Stimulated activated CD8-positive, alpha-beta memory T cell treated with anti-CD3 and anti-CD28 coated beads, Interleukin-7, amount 100 ng/mL, for 1 hour (primary cell): ENCODE measurements around the gene EHD3.

Experiments used
- DNase-seq, 2 donors: peaks; one replicate each; pipeline ENCODE4 v3.0.0-alpha.2; 2020; ENCODE audit warnings: low read depth in 2 of 2

The EHD3 gene

DNA sequence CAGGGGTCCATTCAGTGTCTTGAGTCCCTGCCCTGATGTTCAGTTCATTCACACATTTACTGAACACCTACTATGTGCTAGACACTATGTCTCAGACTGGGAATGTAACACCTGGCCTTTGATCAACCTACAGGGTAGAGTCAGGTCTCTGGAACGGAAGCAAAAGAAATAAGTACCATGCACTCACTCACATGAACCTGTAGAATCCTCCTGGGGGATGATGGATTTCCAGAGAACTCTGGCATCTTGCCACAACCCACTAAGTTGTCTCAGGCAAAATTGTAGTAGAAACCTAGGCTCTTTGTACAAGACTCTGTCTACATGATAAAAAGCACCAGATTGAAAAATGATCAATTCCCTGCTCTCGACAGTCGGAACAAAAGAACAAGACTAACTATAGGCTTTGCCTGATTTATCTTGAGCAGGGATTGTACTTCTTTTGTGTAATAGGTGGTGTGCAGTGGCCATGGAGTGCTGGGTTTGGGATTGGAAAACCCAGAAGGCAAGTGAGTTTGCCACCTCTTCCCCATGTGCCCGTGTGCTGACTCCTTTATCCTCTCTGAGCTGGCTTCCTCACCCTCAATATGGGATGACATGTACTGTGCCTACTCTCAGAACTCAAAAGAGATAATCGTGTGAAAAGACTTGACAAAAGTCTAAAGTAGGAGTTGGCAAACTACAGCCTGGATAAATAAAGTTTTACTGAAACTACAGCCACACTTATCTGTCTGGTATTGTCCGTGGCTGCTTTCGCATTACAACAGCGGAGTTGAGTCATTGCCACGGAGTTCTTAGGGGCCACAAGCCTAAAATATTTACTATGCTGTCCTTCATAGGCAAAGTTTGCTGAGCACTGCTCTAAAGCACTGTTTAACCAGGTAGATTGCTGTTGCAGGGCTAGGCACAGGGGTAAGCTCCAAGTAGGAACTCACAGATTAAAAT is 21.0 kb upstream of the EHD3 start:
- no peak for DNase-seq

DNA sequence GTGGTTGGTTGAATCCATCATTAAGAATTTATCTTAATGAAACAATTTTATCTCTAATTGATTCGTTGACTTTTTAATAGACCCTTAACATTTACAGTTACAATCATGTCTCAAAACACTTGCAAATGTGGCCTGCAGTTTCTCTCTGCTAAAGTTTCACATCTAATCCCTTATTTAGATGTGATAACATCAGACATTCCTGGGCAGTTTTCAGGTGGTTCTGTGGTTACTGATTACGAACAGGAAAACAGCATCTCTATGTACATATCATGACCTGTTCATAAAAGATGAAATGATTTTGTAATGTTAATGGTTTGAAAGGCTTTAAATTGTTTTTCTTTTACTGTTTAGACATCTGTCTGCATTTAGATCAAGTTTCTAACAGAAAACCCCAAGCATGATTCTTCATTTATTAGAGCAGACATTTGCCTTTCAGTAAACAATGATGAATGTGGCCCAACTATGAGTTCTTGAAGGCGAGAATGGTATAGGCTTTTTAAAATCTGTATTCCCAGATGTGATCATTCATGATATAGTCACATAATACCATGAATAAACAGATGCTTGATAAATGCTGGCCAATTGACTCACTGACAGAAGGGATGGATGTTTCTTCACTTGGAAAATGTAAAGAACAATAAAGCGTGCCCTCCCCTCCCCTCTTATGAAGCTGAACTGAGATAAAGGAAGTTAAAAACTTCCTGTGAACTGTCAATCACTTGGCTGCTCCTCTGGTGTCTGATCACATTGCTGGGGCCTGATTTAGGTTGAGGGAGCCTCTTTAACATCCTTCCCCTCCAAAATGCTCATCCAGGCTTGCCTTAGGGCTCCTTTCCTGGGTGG is 20.1 kb upstream of the EHD3 start:
- no peak for DNase-seq

DNA sequence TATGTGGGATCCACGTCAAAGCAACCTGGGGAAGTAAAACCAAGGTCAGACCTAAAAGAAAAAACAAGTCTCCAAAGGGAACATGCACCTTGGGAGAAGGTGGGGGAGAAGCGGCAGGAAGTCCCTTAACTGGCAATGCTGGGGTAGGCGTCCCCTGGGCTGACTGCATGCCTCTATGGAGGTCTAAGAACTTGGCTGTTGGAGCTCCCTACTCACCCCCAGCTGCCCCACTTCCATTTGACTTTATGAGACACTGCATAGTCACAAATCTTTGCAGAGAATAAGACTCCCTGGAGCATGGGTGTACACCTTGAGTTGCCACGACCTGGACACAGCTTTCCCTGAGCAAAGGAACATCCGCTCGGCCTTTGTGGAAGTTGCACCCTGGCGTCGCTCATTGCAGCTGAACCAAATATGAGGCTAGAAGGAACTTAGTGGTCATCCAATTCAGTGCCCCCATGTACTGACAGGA is 19.5 kb upstream of the EHD3 start:
- no peak for DNase-seq

DNA sequence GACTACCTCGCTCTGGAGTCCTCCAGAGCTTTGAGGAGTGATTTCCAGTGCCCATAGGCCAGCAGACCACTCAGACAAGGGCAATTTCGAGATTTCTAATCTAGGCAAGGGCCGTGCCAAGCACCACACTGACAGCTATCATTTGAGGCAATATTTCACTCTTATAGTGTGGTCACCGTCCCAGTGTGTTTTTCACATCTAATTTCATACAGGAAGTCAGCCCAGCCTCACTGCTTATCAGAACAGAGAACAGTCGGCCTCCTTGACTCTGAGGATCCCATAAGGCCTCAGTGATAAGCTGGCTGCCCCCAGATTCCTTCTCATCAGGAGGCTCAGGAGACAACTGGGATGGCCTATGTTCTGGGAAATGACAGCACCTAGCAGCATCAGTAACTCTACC is 17.2 kb upstream of the EHD3 start:
- DNase-seq, result no peak

DNA sequence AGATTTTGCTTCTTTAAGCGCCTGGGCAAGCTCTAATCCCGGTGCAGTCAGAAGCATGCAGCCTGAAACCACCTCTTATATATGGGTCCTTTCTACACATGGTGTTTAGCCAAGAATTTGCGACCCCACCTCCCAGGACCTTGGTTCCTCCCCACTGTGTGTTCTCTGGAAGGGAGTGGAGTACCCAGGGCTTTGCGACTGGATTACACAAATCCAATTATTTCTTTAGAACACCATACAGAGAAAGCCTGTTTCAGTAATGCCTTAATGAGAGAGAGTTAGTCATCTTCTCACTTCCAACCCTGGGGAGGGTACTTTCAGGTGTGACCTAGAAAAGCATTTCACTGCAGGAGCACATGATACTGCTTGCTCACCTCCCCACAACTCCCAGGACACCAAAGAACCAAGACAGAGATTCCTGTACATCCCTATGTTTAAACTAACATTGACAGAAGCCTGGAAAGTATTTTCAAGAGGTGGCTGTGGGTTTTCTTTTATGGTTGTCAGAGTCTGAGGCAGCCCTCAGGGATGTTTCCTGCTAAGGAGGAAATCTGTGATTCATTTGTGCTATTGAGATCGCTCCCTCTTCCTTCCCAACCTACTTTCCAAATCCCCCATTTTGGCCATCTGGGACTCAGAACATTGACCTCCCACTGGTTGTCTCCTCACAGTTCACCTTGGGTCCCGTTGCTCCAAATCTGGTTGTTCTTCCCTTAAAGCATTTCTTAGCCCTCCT is 16.3 kb upstream of the EHD3 start, which contains the start of gene CAPN14:
CAPN14 (minus strand) TSS at position 51 of the 736 bp plus-strand sequence. CDS start 12,068 bp downstream, outside the sequence.
- DNase-seq, result no peak

DNA sequence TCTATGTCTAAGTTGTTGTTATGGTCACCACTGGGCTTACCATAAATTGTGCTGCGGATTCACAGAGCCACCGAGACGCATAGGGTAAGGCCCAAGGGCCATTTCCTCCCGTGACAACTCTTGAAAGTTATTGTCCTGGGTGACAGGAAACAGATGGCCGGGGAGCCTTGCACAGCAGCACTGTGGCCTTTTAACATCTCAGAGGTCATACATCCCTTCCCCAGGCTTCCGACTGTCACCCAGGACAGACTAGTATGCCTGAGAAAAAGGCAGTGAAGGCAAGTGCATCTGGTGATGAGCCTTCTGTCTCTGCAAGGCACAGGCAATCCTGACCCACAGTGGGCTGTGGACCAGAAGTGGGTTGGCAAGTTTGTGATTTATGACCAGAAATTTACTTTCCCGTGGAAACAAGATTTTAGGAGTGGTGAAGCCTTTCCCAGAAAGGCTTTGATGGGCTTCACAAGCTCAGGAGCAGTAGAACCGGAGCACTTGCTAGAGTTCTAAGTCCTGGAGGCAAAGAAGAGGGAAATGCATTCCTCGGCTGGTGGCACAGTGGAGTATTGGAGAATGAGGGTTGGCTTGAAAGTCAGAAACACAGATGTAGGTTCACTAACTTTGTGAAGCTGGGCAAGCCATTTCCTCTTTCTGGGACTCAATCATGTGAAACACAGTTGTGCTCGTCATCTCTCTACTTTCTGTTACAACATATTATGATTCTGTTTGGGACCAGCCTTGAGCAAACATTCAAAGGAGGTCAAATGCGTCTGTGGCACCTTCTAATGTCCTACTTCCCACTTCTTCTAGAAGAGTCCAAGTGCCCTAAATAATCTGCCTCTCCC is 14.6 kb upstream of the EHD3 start:
- no peak for DNase-seq

DNA sequence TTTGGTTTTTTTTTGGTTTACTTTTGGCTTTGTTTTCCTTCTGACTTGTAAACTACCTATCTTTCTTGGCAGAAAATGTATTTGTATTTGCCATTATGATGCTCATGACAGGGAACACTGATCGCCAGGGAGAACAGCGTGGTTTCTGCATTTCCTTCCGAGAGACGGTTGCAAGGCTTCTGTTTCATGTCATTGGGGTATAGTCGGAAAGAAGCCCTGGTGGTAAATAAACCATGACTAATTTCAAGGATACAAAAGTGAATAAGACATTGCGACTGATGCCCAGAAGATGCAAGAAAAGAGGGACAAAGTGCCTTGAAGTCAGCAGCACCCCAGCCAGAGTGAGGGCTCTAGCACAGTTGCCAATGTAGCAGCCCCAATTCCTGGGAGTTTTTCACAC is 12.4 kb upstream of the EHD3 start:
- no peak for DNase-seq

DNA sequence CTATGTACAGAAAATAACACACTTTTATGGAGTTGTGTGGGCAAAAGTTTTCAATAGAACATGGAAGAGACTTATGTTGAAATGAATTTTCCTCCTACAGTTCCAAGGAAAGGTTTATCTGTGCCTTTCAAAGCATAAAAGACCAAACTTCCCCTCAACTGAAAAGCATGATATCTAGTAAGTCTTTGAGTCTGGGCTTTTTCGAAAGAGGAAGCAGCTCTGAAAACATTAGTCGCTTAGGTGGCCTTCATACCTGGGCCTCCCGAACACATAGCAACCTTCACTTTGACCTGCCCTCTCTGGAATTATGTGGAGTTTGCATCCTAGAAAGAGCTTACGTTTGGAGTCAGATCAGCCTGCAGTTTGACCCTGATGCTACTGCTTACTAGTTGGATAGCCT is 11.9 kb upstream of the EHD3 start:
- DNase-seq, result no peak

DNA sequence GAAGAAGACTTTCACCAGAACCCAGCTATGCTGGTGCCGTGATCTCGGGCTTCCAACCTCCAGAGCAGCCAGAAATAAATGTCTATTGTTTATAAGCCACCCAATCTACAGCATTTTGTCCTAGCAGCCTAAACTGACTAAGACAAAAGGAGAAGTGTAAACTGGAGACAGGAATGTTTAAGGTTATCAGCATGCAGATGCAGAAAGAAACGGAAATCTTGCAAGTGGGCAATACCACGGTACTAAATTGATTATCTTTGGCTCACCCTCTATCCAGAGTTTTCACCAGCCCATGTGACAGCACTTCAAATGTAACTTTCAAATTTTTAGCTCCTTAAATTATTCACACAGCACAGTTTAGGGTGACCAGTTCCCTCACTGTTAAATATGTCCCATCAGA is 10.9 kb upstream of the EHD3 start:
- DNase-seq, result no peak

DNA sequence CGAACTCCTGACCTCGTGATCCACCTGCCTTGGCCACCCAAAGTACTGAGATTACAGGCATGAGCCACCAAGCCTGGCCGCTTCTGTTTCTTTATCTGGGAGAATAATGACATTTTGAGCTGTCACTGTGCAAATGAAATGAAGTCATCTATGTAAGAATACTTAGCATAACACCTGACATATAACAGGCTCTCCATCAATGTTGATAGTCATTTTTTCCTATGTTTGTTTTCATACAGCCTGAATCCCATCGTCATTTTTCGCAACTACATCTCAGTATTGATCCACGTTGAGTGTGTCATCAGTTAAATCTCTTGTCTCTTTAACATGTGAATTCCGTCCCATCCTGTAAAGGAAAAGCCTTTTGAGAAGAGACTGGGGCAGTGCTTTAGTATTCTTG is 10.2 kb upstream of the EHD3 start:
- DNase-seq, result no peak

DNA sequence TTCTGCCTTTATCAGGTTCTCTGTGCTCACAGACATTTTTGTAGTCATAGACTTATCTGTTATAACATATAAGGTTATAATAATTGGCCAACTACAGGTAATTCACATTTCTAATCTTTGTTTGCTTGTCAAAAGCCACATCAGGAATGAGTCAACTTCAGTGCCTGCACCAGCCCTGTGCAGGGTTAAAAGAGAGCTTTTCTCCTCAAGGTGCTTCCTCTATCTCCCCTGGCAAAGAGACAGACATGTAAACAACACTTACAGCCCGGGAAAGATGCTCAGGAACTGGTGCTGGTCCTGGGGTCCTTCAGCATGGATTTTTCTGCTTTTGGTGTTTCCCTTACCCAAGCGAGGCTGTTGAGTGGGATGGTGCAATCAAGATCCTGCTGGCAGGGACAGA is 7.7 kb upstream of the EHD3 start:
- DNase-seq, result no peak

DNA sequence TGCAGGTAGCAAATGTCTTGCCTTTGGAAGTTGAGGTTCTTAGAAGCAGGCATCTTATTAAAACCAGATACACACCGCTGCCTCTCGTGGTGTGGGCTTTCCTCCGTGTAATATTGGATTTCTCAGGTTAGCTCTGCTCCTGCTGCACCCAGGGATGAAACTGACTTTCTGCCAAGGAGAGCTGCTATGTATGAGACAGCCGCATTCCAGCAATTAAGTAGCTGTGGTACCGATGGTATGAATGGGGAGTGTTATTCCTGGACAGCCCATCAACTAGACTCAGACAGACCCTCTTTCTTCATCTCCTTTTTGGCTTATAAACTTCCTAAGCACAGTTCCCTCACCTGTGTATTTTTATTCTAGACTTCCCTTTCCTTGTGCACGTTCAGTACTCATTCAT is 6.8 kb upstream of the EHD3 start:
- DNase-seq, result no peak

DNA sequence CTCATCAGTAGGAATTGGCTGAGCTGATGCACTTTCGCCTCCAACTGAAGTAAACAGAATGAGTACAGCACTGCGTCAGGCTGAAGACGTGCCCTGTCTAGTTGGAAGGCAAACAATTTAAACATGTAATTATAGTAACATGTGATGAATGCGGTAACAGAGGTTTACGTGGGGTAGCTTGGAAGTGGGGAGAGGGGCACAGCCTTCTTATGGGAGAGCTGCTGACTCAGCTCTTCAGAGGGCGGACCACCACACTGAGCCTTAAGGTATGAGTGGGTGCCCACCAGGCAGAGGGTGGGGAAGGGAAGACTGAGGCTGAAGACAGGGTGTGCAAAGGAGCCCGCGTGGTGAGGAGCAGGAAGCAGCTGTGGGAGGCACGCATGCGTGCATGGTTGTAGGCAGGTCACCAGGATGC is 6.2 kb upstream of the EHD3 start:
- DNase-seq, result no peak

DNA sequence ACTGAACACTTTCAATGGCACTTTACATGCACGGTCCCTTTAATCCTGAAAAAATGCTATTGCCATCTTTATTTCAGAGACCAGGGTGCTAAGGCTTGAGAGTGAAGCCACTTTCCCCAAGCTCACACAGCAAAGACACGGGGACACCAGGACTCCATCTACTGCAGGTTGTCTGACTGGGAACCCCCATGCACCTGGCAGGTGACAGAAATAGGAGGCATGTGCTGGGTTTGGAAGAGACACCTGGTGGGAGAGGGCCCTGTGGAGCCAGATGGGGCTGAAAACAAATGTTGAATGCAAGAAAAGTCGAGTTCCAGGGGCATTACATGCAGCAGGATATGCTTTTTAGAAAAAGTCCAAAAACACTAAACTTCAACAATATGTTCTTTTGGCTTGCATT is 5.2 kb upstream of the EHD3 start:
- DNase-seq, result no peak

DNA sequence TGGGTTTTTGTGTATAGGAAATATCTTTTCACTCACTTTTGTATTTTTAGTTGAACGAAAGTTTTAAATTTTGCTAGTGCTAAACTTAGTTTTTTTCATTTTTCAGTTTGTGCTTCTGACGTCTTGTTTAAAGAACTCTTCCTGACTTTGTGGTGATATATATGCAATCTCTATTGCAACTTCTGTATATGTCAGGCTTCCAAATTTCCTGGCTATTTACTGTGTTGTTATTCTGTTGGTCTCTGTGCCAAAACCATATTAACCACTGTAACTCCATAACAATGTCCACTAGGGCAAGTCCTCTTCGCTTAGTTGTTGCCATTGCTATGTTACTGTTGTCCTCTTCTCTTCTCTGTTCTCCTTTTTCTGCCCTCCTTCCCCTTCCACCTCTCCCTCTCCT is 3.2 kb upstream of the EHD3 start:
- DNase-seq, result no peak

DNA sequence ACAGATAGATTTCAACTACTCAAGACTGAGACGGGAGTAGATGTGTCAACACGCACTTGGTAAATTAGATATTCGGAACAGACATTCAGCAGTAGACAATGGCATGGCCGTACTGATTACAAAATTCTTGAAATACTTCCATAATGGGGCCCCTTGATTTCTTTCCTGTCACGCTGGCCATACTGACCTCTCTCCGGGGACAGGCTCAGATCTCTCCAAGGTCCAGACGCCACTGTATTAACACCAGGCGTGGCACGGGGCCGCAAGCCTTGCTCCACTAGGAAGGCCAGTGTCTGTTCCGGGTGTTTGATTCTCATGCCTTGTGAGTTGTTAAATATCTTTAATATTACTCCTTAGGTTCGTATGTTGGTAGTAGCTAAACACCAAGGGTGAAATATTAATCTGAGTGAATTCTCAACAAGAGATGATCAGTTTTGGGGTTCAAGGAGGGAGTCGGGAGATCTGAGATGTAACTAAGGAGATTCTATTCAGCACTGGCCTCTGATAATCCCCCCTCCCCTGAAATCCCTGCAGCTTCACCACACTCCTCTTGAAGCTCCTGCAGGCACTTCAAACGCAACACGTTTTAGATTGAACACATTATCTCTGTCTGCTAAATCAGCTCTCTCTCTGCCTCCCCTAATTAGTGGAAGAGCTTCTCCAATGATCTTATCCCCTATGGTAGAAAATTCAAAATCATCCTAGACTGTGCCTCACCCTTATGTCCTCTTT is 2.2 kb upstream of the EHD3 start:
- no peak for DNase-seq

DNA sequence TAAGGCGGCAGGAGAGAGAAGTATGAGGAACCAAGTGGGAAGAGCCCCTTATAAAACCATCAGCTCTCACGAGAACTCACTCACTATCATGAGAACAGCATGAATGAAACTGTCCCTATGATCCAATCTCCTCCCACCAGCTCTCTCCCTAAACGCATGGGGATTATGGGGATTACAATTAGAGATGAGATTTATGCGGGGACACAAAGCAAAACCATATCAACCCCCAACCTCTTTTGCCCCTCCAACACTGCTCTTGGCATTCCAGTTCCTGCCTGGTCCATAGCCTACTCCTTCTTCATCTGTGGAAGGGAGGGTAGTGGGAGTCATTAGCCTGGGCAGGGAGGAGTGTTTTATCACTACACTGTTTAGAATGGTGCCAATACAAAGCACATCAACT is 1.4 kb upstream of the EHD3 start:
- no peak for DNase-seq

DNA sequence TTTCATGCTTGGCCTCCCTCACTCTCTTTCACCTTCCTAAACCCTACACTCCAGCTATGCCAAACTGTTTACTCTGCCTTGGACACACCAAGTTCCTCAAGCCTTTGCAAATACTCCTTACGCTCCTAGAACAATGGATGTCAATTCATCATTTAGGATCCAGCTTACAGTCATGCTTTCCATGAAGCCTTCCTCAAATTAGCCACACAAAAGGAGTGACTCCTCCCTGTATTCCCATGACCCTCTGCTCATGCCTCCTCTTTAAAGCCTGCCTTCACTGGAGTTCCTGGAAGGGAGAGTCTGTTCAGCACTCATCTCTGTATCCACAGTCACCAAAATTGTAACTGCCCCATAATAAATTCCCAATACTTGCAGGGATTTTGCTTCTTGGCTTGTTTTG is 721 bp upstream of the EHD3 start:
- no peak for DNase-seq

DNA sequence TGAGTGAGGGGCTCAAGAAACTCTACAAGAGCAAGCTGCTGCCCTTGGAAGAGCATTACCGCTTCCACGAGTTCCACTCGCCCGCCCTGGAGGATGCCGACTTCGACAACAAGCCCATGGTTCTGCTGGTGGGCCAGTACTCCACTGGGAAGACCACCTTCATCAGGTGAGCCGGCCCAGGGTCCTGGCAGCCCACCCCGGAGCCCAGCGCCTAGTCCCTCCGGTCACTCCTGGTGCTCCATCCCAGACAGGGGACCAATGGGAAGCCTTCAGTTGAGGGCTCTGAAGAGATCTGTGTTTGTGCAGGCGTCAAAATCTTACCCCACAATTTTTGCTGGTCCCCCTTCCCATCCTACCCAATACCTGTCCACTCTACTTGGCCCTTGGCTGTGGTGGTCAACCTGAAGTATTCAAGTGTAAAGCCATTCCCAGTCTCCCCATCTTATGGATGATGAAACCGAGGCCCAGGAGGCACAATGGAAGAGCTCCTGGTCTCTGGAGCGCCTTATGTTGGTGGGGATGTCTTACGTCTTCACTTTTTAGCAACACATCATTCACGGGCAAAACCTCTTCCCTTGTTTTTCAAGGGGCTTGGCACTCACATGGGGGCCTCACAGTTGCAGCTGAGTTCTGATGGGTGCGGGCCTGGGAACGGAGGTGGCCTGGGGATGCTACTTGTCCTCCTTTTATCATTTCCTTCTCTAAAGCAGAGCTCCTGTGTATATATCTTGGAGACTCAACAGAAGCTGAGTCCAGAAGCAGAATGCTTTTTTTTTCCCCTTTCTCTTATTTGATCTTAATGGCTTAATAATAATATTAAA is 941 bp downstream of the EHD3 start:
- no peak for DNase-seq

DNA sequence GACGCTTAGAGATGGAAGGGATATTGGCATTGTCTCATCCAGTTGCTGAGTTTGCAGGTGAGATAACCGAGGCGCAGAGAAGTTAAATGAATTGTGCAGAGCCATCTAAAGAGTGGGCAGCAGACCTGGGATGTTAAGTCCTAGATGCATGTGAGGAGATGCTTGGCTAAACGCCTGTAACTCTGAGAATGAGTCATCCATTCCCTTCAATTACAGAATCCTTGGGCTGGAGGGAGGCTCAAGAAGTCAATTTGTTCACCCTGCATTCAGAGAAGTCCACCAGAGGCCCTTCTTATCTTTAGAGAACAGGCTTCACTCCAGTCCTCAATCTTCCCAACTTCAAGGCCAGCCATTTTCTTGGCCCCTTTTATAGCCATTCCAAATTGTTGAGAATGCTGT is 1.6 kb downstream of the EHD3 start:
- DNase-seq, result no peak
